GM21717 (cell line): ENCODE measurements around the gene CCNC.
"Not testable (repeated sequence)": the region's sequence is repeated elsewhere in the genome, so short reads cannot be mapped to it uniquely, and the experiment has no call there.

Source experiments
- ATAC-seq: cut with Tn5 transposase; IDR thresholded peaks from one replicate; pipeline ENCODE4 v1.9.1; 2021; ENCODE audit warnings: mild to moderate bottlenecking, moderate library complexity; ENCODE audit not compliant: unreplicated experiment

CCNC gene

DNA sequence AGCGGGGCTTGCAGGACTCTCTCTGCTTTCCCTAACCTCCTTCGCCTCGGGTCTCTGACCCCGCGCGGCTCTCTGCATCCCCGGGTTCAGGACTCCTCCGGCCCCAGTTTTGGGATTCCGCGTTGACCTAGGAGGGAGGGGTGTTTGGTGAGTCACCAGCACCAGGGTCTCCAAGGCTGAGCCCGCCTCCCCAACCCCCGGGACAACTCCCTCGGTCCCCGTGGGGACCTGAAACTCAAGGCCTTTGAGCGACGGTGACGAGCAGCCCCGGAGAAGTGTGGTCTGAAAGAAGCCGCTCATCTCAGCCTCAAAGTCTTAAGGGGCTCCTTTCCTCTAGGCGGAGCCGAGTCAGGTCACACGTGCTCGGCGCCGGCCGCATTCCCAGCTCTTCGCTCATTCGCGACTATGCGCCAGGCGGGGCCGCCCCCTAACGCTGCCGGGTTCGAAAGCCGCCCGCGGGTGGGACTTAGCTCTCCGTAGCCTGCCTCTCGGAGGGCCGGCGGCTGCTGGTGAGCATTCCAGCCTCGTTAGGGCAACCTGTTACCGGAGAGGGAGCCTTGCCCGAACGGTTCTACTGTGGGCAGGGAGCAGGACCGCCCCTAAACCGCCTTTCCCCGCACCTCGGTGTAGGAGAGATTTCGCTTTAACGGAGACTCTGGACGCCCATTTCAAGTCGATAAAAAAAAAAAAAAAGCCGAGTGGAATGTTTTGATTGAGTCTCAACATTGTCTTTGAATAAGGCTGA is 35.1 kb upstream of the CCNC start:
- ATAC-seq: peak; percentile 49

DNA sequence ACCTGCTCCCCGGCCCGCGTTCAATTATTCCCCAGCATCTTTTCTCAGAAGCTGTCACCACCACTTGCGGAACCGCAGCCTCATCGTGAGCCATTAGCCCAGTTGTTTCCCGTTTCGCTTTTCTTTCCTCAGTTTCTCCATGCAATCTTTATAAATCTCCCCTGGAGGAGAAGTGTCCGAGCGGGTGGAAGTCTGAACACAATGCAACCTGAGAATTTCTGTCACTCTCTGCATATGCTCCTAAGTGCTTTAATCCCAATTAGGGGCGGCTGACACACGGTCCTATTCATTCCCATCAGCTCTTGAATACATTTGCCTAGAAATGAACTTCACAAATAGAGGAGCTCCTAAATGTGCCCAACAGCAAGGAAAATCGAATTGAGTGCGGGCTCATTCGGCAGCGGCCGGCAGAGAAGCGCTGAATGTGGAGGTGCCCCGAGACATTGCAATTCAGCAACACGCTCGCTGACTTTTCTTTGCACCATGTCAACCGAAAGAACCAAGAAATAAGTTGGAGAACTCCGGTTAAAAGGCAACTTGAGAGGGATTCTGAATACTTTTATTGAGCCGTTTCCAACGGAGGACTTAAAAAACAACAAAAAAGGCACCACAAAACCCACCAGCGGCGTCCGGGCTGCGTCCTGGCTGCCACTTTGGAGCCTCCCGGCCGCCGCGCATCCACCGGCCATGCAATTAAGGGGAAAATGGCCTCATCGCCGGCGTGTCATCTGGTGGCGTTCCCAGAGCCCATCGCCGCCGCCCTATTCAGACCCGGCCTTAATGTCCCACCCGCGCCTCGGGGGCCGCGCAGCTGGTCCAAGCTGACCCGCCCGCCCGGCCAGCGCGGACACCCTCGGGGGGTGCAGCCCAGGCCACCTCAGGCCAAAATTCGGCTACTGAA is 34.3 kb upstream of the CCNC start:
- no peak for ATAC-seq

DNA sequence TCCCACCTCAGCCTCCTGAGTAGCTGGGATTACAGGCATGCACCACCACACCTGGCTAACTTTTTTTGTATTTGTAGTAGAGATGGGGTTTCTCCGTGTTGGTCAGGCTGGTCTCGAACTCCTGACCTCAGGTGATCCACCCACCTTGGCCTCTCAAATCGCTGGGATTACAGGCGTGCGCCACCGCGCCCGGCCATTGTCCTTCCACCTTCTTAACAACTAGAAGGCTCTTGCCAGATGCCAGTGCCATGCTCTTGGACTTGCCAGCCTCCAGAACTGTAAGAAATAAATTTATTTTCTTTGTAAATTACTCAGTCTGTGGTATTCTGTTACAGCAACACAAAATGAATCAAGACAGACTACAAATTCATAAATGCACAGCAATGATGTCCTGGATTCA is 26.2 kb upstream of the CCNC start:
- ATAC-seq: not testable (repeated sequence)

DNA sequence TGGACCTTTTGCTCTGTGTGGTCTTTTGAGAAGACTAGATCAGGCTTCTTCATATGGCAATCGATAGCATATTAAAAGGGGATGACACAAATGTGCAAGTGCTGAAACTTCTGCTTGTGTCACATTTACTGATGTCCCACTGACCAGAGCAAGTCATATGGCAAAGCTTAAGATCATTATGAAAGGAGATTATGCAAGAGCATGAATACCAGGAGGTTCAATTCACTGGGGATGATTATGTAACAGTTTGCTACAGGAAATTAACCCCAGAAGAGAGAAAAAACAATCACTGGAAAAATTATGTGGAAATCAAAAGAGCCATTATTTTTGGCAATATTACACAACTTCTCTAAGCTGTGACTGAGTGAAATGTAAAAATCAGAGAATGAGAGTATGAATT is 24.4 kb upstream of the CCNC start:
- no peak for ATAC-seq

DNA sequence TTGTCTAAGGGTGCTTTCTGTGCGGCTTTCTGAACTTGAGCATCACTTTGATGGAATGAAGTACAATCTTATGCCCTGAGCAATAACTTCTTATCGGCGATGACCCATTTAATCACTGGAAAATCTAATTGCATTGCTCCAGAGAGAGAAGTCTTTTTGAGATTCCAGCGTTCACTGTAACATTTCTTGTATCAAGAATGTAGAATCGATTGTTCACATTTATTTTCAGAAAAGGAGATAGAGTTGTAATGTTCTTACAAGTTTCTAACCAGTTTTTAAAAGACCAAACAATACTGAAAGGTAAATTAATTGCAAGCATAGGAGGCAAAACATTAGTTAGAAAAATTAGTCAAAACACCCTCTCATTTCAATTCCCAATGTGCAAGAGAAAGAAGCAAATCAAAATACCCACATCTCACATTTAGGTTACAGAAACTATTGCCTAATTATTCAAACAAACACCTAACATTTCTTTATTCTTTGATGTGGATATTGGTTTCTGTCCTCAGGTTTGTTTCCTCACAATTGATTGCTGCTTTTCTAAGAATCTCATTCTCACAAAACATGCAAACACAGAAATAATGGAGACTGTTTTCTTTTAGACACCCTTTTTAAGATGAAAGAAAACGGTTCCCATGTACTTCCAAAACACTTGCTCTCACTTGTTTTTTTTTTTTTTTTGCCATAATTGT is 23.4 kb upstream of the CCNC start:
- no peak for ATAC-seq

DNA sequence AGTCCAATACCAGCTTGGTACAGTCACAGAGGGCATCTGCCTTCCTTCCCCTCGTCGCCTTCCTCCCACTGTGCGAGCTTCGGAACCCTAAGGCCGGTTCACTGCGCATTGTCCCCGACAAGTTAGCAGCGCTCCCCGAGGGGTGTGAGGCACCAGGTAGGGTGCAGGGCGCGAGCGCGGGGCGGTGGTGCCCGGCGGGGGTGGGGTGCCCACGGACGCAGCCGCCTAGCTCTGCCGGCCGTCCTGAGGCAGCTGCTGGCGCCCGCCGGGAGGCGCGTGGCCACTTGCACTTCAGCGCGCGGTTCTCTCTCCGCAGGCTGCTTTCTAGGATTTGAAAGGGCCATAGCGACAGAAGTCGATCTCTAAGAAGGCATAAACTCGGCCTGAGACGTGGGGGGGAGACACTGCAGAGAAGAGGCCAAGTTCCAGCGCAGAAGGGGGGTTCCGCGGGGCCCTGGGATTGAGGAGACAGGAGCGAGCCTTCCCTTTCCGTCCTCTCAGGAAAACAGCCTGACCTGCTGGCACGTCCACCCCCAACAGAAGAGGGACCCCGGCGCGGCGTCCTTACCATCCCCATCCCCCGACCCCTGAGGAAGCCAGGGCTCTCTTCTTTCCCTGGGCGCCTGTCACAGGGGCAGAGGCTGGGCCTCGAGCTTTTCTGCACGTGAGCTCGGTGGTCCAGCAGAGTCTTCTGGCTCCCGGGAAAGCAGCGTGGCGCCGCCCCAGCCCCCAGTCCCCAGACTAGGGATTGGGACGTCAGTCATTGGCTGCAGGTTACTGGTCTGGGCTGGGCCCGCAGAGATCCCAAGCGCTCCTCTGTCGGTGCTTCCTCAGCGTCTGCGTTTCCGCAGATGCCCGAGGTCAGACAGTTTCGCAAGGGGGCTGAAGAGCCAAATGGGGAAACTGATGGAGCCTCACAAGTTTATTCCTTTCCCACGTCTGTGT is 22.5 kb upstream of the CCNC start:
- no peak for ATAC-seq

DNA sequence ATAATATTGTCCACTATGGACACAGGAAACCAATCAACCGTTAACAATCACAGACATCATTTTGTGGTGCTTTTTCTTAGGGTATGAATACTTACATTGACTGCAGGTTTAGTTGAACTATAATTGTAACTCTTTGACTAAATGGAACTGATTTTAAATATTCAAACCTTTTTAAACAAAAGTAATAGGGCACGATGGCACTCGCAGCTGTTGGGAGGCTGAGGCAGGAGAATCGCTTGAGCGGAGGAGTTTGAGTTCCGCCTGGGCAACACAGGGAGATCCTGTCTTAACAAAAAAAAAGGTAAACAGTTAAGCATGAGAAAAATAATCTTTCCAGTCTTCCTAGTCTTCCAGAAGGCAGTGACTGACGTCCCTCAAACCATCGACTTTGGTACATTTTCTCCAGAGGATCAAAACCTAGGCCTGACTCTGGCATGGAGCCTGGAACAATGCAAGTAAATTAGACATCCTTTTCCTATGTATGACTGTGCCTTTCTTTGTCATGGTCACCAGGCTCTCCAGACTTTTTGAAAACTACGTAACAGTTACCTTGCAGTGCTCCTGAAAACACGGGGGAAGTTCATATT is 21.5 kb upstream of the CCNC start:
- no peak for ATAC-seq

DNA sequence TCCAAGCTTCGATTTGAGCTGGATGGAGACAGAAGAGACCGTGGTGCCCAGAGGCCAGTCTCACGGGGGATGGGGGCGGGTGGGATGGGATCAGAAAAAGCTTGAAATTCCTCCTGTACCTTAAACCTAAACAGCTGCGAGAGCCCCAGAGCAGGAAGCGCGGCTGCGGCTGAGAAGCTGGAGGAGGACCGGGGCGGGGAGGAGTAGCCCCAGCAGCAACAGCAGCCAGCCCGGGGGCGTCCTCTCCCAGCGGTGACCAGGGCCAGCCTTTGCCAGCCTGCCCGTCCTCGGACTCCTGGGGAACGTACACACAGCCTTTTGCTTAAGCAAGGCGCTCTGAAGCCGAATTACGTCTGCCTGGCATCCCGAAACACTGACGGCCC is 20.8 kb upstream of the CCNC start:
- peak; percentile 34 for ATAC-seq

DNA sequence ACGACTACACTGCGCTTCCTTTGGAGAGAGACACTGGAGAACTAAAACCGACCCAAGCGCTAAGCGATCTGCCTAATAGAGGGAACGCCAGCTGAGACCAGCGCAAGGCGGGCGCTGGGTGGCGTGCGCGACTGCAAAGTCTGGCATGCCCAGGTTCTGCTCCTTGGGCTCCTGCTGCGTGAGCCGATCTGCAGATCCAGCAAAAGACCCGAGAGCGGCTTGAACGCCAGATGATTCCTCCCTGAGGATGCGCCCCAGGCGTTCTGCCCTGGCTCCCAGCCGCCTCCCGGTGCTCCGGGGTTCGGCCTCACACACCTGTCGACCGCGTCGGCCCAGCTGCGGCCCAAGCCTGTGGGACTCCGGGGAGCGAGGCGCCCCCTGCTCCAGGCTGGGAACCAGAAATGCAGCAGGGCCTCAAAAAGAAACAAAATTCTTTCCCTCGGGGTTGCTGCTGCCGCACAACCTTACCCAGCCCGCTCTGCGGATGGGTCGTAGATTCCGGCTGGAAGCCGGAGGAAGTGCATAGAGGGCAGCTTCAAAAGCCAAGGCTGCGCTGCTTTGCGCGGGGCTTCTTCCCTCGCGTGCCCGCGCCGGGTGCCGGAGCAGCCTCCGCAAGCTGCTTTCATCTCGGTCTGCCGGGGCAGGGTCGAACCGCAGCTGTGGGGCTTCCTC is 20.3 kb upstream of the CCNC start:
- ATAC-seq: peak; percentile 96

DNA sequence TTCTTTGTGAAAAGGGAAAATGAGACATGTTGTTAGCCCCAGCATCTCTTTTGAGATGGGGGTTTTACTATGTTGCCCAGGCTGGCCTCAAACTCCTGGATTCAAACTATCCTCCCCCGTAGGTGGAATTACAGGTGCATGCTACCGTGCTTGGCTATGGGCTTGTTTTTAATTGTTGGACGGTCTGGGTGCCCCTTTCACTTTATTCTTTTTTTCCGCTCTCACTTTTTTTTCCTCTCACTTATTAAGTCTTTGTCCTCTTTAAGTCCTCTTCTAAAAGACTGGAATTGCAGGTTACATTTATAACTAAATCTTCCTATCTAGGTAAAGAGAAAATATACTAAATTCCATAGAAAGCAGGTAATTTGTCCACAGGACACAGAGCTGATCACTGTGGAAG is 19.3 kb upstream of the CCNC start:
- ATAC-seq: no peak

DNA sequence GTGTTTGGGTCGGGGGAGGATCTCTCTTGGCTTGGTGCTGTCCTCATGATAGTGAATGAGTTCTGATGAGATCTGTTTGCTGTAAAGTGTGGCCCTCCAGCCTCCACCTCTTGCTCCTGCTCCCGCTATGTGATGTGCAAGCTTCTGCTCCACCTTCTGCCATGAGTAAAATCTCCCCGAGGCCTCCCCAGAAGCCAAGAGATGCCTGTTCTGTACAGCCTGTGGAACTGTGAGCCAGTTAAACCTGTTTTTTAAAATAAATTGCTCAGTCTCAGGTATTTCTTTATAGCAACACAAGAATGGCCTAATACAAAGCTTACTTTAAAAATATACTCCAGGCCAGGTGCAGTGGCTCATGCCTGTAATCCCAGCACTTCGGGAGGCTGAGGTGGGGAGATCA is 11.3 kb upstream of the CCNC start:
- ATAC-seq: no peak

DNA sequence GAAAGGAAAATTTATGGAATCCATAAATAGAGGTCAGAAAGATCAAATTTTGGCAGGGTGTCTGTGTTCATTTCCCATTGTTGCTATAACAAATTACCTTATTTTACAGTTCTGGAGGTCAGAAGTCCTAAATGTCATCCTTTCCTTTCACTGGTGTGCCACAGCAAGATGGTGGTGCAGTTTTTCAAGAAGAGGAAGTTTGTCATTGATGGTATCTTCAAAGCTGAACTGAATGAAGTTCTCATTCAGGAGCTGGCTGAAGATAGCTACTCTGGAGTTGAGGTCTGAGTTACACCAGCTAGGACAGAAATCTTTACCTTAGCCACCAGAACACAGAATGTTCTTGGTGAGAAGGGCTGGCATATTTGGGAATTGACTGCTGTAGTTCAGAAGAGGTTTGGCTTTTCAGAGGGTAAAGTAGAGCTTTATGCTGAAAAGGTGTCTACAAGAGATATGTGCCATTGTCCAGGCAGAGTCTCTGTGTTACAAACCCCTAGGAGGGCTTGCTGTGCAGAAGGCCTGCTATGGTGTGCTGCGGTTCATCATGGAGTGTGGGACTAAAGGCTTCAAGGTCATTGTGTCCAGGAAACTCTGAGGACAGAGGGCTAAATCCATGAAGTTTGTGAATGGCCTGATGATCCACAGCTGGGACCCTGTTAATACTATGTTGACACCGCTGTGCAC is 7.2 kb upstream of the CCNC start:
- no peak for ATAC-seq

DNA sequence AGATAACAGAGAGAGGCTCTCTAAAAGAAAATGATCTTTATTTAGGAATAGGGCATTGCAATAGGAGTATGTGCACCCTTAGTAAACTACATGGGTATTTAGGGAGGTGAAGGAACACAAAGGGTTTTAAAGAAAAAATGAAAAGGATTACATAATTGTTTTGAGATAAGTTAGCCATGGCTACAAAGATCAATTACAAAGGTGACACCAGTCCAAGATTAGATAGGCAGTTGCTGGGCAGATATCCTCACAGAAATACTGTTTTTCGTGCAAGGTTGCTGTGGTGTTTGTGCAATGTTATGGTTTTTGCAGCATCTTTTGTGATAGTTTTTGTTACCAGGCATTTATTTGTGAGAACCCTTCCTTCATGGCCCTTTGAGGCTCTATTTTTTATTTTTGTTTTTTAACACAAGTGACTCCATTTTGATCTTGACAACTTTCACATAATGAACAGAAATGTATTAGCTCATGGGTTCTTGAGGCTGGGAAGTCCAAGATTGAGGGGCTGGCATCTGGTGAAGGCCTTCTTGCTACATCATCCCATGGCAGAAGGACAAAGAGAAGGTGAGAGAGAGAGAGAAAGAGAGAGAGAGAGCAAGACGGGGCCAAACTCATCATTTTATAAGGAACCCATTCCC is 5.6 kb upstream of the CCNC start:
- no peak for ATAC-seq

DNA sequence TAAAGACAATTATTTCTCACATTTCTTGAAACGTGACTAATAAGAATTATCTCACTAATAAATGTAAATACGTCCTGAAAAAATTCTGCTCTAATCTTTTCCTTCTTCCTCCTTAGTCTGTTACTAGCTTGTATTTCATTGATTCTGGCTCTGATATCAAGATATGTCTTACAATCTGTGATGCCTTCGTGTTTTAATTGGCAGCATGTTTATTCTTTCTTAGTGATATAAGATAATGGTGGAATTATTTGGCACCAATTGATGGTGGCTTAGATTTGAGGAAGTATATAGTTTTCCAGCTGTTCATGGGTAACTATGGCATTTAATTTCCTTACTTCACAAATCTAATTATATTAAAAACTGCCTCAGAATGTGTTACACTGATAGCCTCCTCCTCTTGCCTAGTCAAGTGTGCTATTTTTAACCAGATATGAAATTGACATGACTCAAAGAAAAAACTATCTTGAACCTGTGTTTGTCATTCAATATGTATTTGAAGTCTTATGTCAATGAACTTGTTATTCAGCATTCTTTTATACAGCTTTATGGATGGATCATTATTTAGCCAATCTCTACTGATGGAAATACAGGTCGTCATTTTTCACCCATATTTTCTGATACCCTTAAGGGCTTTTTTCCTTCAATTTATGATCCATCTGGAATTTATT is 5.3 kb downstream of the CCNC start:
- no peak for ATAC-seq

DNA sequence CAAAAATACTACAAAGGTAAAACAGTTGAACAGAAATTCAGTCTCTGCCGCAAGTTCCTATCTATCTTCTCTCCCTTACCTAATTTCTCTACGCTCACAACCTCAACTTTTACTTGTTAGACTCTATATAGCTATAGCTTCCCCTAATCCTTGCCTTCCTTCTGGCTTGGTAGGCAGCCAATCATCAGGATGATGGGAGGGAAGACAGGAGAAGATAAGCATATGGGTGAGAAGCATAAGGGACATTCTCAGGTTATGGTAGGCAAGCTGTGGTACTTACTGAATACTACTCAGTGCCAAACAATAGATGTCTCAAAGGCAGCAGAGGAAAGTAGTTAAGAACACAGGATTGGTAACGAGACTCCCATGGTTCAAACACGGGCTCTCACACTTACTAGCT is 7.8 kb downstream of the CCNC start:
- ATAC-seq: no peak

DNA sequence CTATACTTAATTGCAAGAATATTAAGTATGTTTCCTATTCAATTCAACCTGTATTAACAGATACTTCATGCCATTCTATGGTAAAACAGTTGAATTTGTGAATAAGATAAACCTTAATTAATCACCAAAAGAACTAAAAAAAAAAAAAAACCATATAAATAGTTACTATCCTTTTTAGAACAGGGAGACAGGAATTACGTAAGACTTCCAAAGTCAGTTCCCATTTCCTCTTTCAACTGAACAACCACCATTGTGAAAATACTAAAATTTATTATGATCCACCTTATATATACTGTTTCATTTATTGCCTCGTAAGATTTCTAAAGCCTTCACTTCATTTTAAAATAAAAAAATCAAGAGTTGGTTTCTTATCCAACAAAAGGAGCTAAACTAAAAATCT is 9.4 kb downstream of the CCNC start:
- no peak for ATAC-seq

DNA sequence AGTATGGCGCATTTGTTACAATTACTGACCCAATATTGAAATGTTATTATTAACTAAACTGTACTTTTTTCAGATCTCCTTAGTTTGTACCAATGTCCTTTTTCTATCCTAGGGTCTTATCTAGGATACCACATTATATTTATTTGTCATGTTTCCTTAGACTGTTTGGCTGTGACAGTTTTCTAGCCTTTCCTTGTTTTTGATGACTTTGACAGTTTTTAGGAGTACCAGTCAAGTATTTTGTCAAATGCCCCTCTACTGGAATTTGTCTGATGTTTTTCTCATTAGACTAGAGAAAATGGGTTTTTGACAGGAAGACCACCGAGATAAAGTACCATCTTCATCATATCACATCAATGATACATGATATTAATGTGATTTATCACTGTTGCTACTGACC is 14.6 kb downstream of the CCNC start:
- no peak for ATAC-seq
